ENCODE results near the gene LMO1. TPM values are rescaled to one million over a fixed set of nuclear protein-coding genes. Genes with fewer than 3 reads are reported as not detected.

Gene LMO1
- total RNA-seq, 1 experiment from 2014 or later: 0.27 TPM

DNA sequence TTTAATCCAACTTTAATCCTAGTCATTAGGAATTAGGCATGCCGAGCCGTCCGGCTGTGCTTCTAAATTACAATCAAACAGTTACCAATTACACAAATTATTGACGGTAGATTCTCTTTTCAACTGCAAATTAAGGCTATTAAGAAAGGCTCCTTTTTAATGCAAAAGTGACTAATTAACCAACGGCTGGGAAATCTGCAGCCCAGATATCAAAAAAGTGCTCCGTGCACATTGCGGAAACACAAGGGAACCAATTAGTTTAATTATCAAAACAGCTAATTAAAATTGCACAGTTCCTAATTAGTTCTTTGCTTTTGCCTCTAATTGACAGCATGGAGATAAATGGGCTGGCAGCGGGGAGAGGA lies 19.4 kb upstream of the LMO1 start:
- POLR2A ChIA-PET: no interaction called here
- H3K4me1 ChIP-seq (ENCODE audit: control insufficient read depth in 1 of 2, insufficient read depth in 2 of 2, low read length in 2 of 2): peaks cover 0 to 4% of the 10 kb centered on the region in 2 experiments; a peak in 1 of 4 replicates
- no peak overlapping the region for H3K4me2 ChIP-seq (ENCODE audit: low read length)
- H3K27ac ChIP-seq (ENCODE audit: low read depth, low read length): no peak overlapping the region
- H3K9me2 ChIP-seq (ENCODE audit: insufficient read depth): no peaks in the 10 kb centered on the region
- H2AFZ ChIP-seq (ENCODE audit: low read depth, low read length, poor library complexity, severe bottlenecking): no peak overlapping the region
- H4K20me1 ChIP-seq (ENCODE audit: insufficient read depth): no peaks in the 10 kb centered on the region
- no peak overlapping the region for H3K9ac ChIP-seq (ENCODE audit: low read length)
- BruUV-seq (replicated peaks): no TSS peak
- TF ChIP-seq, protein P1, sequence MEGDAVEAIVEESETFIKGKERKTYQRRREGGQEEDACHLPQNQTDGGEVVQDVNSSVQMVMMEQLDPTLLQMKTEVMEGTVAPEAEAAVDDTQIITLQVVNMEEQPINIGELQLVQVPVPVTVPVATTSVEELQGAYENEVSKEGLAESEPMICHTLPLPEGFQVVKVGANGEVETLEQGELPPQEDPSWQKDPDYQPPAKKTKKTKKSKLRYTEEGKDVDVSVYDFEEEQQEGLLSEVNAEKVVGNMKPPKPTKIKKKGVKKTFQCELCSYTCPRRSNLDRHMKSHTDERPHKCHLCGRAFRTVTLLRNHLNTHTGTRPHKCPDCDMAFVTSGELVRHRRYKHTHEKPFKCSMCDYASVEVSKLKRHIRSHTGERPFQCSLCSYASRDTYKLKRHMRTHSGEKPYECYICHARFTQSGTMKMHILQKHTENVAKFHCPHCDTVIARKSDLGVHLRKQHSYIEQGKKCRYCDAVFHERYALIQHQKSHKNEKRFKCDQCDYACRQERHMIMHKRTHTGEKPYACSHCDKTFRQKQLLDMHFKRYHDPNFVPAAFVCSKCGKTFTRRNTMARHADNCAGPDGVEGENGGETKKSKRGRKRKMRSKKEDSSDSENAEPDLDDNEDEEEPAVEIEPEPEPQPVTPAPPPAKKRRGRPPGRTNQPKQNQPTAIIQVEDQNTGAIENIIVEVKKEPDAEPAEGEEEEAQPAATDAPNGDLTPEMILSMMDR (IDR thresholded peaks at IDR 0.05 in 2 of 3, conservative IDR thresholded peaks at IDR 0.05 in 1 of 3; ENCODE audit: borderline replicate concordance in 1 of 3, insufficient read depth in 1 of 3, low read depth in 2 of 3, low read length in 2 of 3): no peak
- TF ChIP-seq EZH2phosphoT487 (IDR thresholded peaks at IDR 0.05; ENCODE audit: borderline replicate concordance) (no peak), JUND (IDR thresholded peaks at IDR 0.05) (no peak), FOSL1 (IDR thresholded peaks at IDR 0.05; ENCODE audit: low read depth) (no peak)
- TF ChIP-seq, protein P2, sequence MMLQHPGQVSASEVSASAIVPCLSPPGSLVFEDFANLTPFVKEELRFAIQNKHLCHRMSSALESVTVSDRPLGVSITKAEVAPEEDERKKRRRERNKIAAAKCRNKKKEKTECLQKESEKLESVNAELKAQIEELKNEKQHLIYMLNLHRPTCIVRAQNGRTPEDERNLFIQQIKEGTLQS (IDR thresholded peaks at IDR 0.05): no peak
- TF ChIP-seq, protein P3, sequence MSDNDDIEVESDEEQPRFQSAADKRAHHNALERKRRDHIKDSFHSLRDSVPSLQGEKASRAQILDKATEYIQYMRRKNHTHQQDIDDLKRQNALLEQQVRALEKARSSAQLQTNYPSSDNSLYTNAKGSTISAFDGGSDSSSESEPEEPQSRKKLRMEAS (IDR thresholded peaks at IDR 0.05): no peak
- intact Hi-C loops (cut with micrococcal nuclease): no loop called here
- RAD21 ChIA-PET (ENCODE audit: low non-redundant PET in 1 of 2, low total read pairs in 2 of 2, uncharacterized antibody in 2 of 2, unreplicated experiment in 2 of 2): no interaction called here
- no peaks in the 10 kb centered on the region for H3K9me3 ChIP-seq (ENCODE audit: control insufficient read depth in 1 of 2, insufficient read depth in 1 of 2, low read depth in 1 of 2, low read length in 2 of 2)
- ATAC-seq (no peak), DNase-seq (ENCODE audit: low read depth, low spot score) (no peak)
- no peaks in the 10 kb centered on the region for H3K79me2 ChIP-seq (ENCODE audit: insufficient read depth, low read length)
- CTCF ChIA-PET: no interaction called here
- no peaks in the 10 kb centered on the region for H3K27me3 ChIP-seq (ENCODE audit: insufficient read depth, low read length)
- no peaks in the 10 kb centered on the region for H3K36me3 ChIP-seq (ENCODE audit: control insufficient read depth in 1 of 2, insufficient read depth in 2 of 2, low read length in 2 of 2)
- H3K4me3 ChIP-seq (replicated peaks in 1 of 2; ENCODE audit: low read depth in 1 of 2, low read length in 2 of 2): no peak overlapping the region

DNA sequence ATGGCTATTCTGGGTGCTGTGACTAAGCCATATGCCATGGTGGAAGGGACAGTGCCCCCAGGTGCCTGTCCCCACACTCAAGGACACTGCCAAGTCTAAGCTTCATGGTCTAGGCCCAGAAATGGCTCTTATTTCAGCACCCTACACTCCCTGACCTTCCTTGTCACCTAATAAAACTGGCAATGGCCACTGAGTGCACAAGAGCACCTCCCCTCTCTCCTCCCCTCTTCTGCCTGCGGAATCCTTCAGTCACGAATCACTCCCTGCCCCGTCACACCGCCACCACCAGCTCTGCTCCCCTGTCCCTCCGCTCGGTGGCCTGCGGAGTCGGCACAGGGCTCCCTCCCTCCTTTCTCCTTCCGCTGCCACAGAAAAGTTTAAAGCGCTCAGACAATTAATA lies 19.0 kb upstream of the LMO1 start:
- DNase-seq (ENCODE audit: low read depth, low spot score) (no peak), ATAC-seq (no peak)
- Histone ChIP-seq H3K79me2 (ENCODE audit: insufficient read depth, low read length) (no peaks in the 10 kb centered on the region), H2AFZ (ENCODE audit: low read depth, low read length, poor library complexity, severe bottlenecking) (no peak overlapping the region), H3K36me3 (ENCODE audit: control insufficient read depth in 1 of 2, insufficient read depth in 2 of 2, low read length in 2 of 2) (no peaks in the 10 kb centered on the region), H3K9me3 (ENCODE audit: control insufficient read depth in 1 of 2, insufficient read depth in 1 of 2, low read depth in 1 of 2, low read length in 2 of 2) (no peaks in the 10 kb centered on the region), H3K9ac (ENCODE audit: low read length) (no peak overlapping the region), H3K4me1 (ENCODE audit: control insufficient read depth in 1 of 2, insufficient read depth in 2 of 2, low read length in 2 of 2) (peaks cover 0 to 4% of the 10 kb centered on the region in 2 experiments; a peak in 1 of 4 replicates), H3K9me2 (ENCODE audit: insufficient read depth) (no peaks in the 10 kb centered on the region), H3K4me3 (replicated peaks in 1 of 2; ENCODE audit: low read depth in 1 of 2, low read length in 2 of 2) (no peak overlapping the region), H3K4me2 (ENCODE audit: low read length) (no peak overlapping the region), H3K27ac (ENCODE audit: low read depth, low read length) (no peak overlapping the region), H3K27me3 (ENCODE audit: insufficient read depth, low read length) (no peaks in the 10 kb centered on the region), H4K20me1 (ENCODE audit: insufficient read depth) (no peaks in the 10 kb centered on the region)
- ChIA-PET CTCF (no interaction called here), RAD21 (ENCODE audit: low non-redundant PET in 1 of 2, low total read pairs in 2 of 2, uncharacterized antibody in 2 of 2, unreplicated experiment in 2 of 2) (no interaction called here), POLR2A (no interaction called here)
- no TSS peak for BruUV-seq (replicated peaks)
- intact Hi-C loops (cut with micrococcal nuclease): no loop called here
- TF ChIP-seq FOSL1 (IDR thresholded peaks at IDR 0.05; ENCODE audit: low read depth): no peak
- TF ChIP-seq, protein P3 (IDR thresholded peaks at IDR 0.05): no peak
- TF ChIP-seq, protein P2 (IDR thresholded peaks at IDR 0.05): no peak
- TF ChIP-seq ZFX (IDR thresholded peaks at IDR 0.05): no peak
- TF ChIP-seq YY1 (IDR thresholded peaks at IDR 0.05; ENCODE audit: extremely low read depth, insufficient replicate concordance, low read depth, low read length): no peak
- TF ChIP-seq POLR2AphosphoS5 (IDR thresholded peaks at IDR 0.05; ENCODE audit: low read depth, low read length): no peak
- TF ChIP-seq POLR2A (IDR thresholded peaks at IDR 0.05; ENCODE audit: borderline replicate concordance, extremely low read depth, insufficient read depth, insufficient read length): no peak
- TF ChIP-seq, protein P4, sequence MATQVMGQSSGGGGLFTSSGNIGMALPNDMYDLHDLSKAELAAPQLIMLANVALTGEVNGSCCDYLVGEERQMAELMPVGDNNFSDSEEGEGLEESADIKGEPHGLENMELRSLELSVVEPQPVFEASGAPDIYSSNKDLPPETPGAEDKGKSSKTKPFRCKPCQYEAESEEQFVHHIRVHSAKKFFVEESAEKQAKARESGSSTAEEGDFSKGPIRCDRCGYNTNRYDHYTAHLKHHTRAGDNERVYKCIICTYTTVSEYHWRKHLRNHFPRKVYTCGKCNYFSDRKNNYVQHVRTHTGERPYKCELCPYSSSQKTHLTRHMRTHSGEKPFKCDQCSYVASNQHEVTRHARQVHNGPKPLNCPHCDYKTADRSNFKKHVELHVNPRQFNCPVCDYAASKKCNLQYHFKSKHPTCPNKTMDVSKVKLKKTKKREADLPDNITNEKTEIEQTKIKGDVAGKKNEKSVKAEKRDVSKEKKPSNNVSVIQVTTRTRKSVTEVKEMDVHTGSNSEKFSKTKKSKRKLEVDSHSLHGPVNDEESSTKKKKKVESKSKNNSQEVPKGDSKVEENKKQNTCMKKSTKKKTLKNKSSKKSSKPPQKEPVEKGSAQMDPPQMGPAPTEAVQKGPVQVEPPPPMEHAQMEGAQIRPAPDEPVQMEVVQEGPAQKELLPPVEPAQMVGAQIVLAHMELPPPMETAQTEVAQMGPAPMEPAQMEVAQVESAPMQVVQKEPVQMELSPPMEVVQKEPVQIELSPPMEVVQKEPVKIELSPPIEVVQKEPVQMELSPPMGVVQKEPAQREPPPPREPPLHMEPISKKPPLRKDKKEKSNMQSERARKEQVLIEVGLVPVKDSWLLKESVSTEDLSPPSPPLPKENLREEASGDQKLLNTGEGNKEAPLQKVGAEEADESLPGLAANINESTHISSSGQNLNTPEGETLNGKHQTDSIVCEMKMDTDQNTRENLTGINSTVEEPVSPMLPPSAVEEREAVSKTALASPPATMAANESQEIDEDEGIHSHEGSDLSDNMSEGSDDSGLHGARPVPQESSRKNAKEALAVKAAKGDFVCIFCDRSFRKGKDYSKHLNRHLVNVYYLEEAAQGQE (IDR thresholded peaks at IDR 0.05; ENCODE audit: low read depth): no peak
- TF ChIP-seq RAD21 (IDR thresholded peaks at IDR 0.05; ENCODE audit: low read depth): no peak
- no peak for TF ChIP-seq EGR1 (IDR thresholded peaks at IDR 0.05; ENCODE audit: low read depth)

Data from HCT116 (cell line).